PC-9 (cell line): Measurements from ENCODE around the gene SAMSN1. TPM values are rescaled to one million over a fixed set of nuclear protein-coding genes. Genes with fewer than 3 reads are reported as not detected.
"Not testable (repeated sequence)": the region's sequence is repeated elsewhere in the genome, so short reads cannot be mapped to it uniquely, and the experiment has no call there.

Experiments used
- BruUV-seq: library from RNA; stranded (reverse); fragments of 400-500 nt; replicated peaks from 2 replicates; lab custom pipeline; 2021; lab: Mats Ljungman, UMichigan
- CTCF ChIA-PET: fragments of 300-600 bp; sonication (Branson Sonifier 250); formaldehyde crosslinking; loops from one replicate; lab custom pipeline; 2022; ENCODE audit warnings: antibody characterized with exemption; lab: Charles Lee
- POLR2A ChIA-PET: fragments of 300-600 bp; sonication (Branson Sonifier 250); formaldehyde crosslinking; loops from one replicate; lab custom pipeline; 2022; ENCODE audit warnings: antibody characterized with exemption; ENCODE audit not compliant: unreplicated experiment; lab: Charles Lee
- DNase-seq, 2 experiments: peaks; one replicate each; pipeline versions ENCODE4 v3.0.0 to v3.0.0-alpha.2; 2015 to 2022; ENCODE audit warnings: mixed read lengths in 1 of 2
- H2AFZ ChIP-seq: fragments of 200-600 bp; sonication (generic); 2 replicates; pipeline ENCODE4 v1.8.1; 2017; ENCODE audit warnings: antibody characterized with exemption
- H3F3A ChIP-seq: fragments of 200-600 bp; sonication (generic); 2 replicates; pipeline ENCODE4 v1.8.1; 2017; ENCODE audit warnings: antibody characterized with exemption, mild to moderate bottlenecking, low read depth; ENCODE audit not compliant: insufficient read depth
- H3K27ac ChIP-seq: fragments of 200-600 bp; sonication (generic); 2 replicates; pipeline ENCODE4 v1.6.1; 2016; ENCODE audit warnings: mixed run types
- H3K27me3 ChIP-seq: fragments of 200-600 bp; sonication (generic); 2 replicates; pipeline ENCODE4 v1.6.1; 2016; ENCODE audit warnings: low read depth, mixed run types; ENCODE audit not compliant: insufficient read depth
- H3K36me3 ChIP-seq: fragments of 200-600 bp; sonication (generic); 2 replicates; pipeline ENCODE4 v1.6.1; 2016; ENCODE audit warnings: low read depth, mixed run types
- H3K4me1 ChIP-seq: fragments of 200-600 bp; sonication (generic); replicated peaks from 2 replicates; pipeline ENCODE4 v1.6.1; 2016; ENCODE audit warnings: mixed run types; ENCODE audit not compliant: insufficient read depth
- H3K4me2 ChIP-seq: fragments of 200-600 bp; sonication (generic); 2 replicates; pipeline ENCODE4 v1.6.1; 2017; ENCODE audit warnings: mixed run types
- H3K4me3 ChIP-seq: fragments of 200-600 bp; sonication (generic); 2 replicates; pipeline ENCODE4 v1.6.1; 2016; ENCODE audit warnings: mixed run types
- H3K79me2 ChIP-seq: fragments of 200-600 bp; sonication (generic); 2 replicates; pipeline ENCODE4 v1.6.1; 2017; ENCODE audit warnings: low read depth, mixed run types
- H3K9me2 ChIP-seq: fragments of 200-600 bp; sonication (generic); 2 replicates; pipeline ENCODE4 v1.8.1; 2017; ENCODE audit warnings: mild to moderate bottlenecking; ENCODE audit not compliant: insufficient read depth
- H3K9me3 ChIP-seq: fragments of 200-600 bp; sonication (generic); 2 replicates; pipeline ENCODE4 v1.8.1; 2016; ENCODE audit warnings: low read depth; ENCODE audit not compliant: insufficient read depth
- H4K20me1 ChIP-seq: fragments of 200-600 bp; sonication (generic); 2 replicates; pipeline ENCODE4 v1.8.1; 2017; ENCODE audit not compliant: insufficient read depth
- EZH2 ChIP-seq: fragments of 200-600 bp; sonication (generic); IDR thresholded peaks from 2 replicates; pipeline ENCODE4 v1.8.0; 2017; ENCODE audit warnings: antibody characterized with exemption, low read depth
- intact Hi-C: fragments of 100-400 bp; cut with micrococcal nuclease; formaldehyde crosslinking; loops from one replicate; pipeline ENCODE4 v1.10.0; 2022; ENCODE audit not compliant: unreplicated experiment
- total RNA-seq: library from RNA; stranded (reverse); gene quantifications from 2 replicates; pipeline ENCODE4 v1.2.3, GENCODE V29; 2021
- TF ChIP-seq, protein P1 (sequence below): fragments of 200-600 bp; sonication (generic); conservative IDR thresholded peaks from 2 replicates; pipeline ENCODE4 v1.6.1; 2017; ENCODE audit warnings: mixed run types, antibody characterized with exemption, mild to moderate bottlenecking, moderate library complexity

SAMSN1 gene
- total RNA-seq, 1 experiment from 2014 or later: 0.41 TPM

DNA sequence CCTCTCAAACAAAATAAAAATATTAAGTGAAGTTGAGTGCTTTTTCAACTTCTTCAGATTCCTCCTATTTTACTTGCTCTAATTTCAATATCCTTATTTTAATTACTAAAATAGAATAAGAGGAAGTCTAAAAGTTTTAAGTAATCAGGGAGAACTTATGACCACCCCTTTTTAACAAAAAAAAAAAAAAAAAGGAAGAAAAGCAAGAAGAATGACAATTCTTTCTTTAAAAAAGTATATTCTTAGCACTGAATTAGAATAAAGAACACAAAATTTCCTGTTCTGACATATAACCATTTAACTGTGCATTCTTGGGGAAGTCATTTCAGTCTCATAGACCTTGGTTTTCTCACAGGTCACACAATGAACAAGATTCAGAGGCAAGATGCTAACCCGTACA lies 46.8 kb downstream of the SAMSN1 start:
- POLR2A ChIA-PET: no interaction called here
- no TSS peak for BruUV-seq
- H3K36me3 ChIP-seq: no peaks in the 10 kb centered on the region
- DNase-seq: no peak
- H3K9me2 ChIP-seq: no peaks in the 10 kb centered on the region
- intact Hi-C loops: no loop called here
- H3K9me3 ChIP-seq: no peaks in the 10 kb centered on the region
- H3K4me3 ChIP-seq: no peak overlapping the region
- H4K20me1 ChIP-seq: no peaks in the 10 kb centered on the region
- H3K4me1 ChIP-seq: no peaks in the 10 kb centered on the region
- TF ChIP-seq EZH2: no peak
- TF ChIP-seq, protein P1, sequence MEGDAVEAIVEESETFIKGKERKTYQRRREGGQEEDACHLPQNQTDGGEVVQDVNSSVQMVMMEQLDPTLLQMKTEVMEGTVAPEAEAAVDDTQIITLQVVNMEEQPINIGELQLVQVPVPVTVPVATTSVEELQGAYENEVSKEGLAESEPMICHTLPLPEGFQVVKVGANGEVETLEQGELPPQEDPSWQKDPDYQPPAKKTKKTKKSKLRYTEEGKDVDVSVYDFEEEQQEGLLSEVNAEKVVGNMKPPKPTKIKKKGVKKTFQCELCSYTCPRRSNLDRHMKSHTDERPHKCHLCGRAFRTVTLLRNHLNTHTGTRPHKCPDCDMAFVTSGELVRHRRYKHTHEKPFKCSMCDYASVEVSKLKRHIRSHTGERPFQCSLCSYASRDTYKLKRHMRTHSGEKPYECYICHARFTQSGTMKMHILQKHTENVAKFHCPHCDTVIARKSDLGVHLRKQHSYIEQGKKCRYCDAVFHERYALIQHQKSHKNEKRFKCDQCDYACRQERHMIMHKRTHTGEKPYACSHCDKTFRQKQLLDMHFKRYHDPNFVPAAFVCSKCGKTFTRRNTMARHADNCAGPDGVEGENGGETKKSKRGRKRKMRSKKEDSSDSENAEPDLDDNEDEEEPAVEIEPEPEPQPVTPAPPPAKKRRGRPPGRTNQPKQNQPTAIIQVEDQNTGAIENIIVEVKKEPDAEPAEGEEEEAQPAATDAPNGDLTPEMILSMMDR: no peak
- no peak overlapping the region for H2AFZ ChIP-seq
- no peaks in the 10 kb centered on the region for H3K27me3 ChIP-seq
- no peaks in the 10 kb centered on the region for H3F3A ChIP-seq
- CTCF ChIA-PET: no interaction called here
- no peak overlapping the region for H3K27ac ChIP-seq
- H3K79me2 ChIP-seq: no peaks in the 10 kb centered on the region
- no peak overlapping the region for H3K4me2 ChIP-seq

- Histone ChIP-seq H4K20me1 (no peaks in the 10 kb centered on the region), H3K4me1 (no peaks in the 10 kb centered on the region), H3K36me3 (no peaks in the 10 kb centered on the region), H3K4me3 (no peak overlapping the region), H3K9me3 (no peaks in the 10 kb centered on the region), H2AFZ (no peak overlapping the region), H3K79me2 (no peaks in the 10 kb centered on the region), H3F3A (no peaks in the 10 kb centered on the region), H3K9me2 (no peaks in the 10 kb centered on the region), H3K27me3 (no peaks in the 10 kb centered on the region), H3K4me2 (no peak overlapping the region), H3K27ac (no peak overlapping the region)
- POLR2A ChIA-PET: no interaction called here
- intact Hi-C loops: no loop called here
- no TSS peak for BruUV-seq
- CTCF ChIA-PET: no interaction called here
- DNase-seq: no peak
- TF ChIP-seq, protein P1: no peak
- no peak for TF ChIP-seq EZH2
Observed at GRCh38 chr21:14497825-14498224, 48.3 kb downstream of the SAMSN1 start.

GRCh38 chr21:14495075-14495474 lies 51.0 kb downstream of the SAMSN1 start:
- no peak for DNase-seq
- H3K27me3 ChIP-seq: no peaks in the 10 kb centered on the region
- BruUV-seq: no TSS peak
- TF ChIP-seq, protein P1: no peak
- TF ChIP-seq EZH2: no peak
- intact Hi-C loops: no loop called here
- H2AFZ ChIP-seq: no peak overlapping the region
- H3K4me2 ChIP-seq: no peak overlapping the region
- no peak overlapping the region for H3K4me3 ChIP-seq
- CTCF ChIA-PET: no interaction called here
- H3K9me2 ChIP-seq: no peaks in the 10 kb centered on the region
- H3K79me2 ChIP-seq: no peaks in the 10 kb centered on the region
- no peaks in the 10 kb centered on the region for H3K4me1 ChIP-seq
- H3K27ac ChIP-seq: no peak overlapping the region
- H3K9me3 ChIP-seq: no peaks in the 10 kb centered on the region
- no peaks in the 10 kb centered on the region for H4K20me1 ChIP-seq
- H3F3A ChIP-seq: no peaks in the 10 kb centered on the region
- no peaks in the 10 kb centered on the region for H3K36me3 ChIP-seq
- POLR2A ChIA-PET: no interaction called here

- H3K9me3 ChIP-seq, H3K9me2 ChIP-seq, BruUV-seq, DNase-seq, H3K4me3 ChIP-seq, H3F3A ChIP-seq, H2AFZ ChIP-seq, H3K4me2 ChIP-seq, H3K27ac ChIP-seq, H3K79me2 ChIP-seq, H4K20me1 ChIP-seq, H3K4me1 ChIP-seq, intact Hi-C loops, H3K36me3 ChIP-seq, H3K27me3 ChIP-seq, POLR2A ChIA-PET, CTCF ChIA-PET: not testable (repeated sequence)
Observed at GRCh38 chr21:14494181-14494580, 51.9 kb downstream of the SAMSN1 start.
